Transverse colon (tissue), 4 donors: Measurements from ENCODE around the gene CRADD.

ENCODE experiments used
- EP300 ChIP-seq: sonication (generic); formaldehyde crosslinking; IDR thresholded peaks from one replicate; pipeline ENCODE4 v1.6.1; 2017; ENCODE audit warnings: antibody characterized with exemption, low read depth
- POLR2A ChIP-seq: fragments of 450-650 bp; IDR thresholded peaks from one replicate; pipeline ENCODE4 v1.6.1; 2016; ENCODE audit warnings: antibody characterized with exemption, mild to moderate bottlenecking, moderate library complexity
- POLR2AphosphoS5 ChIP-seq, 3 donors: sonication (generic); formaldehyde crosslinking; IDR thresholded peaks; one replicate each; pipeline ENCODE4 v1.6.1; 2016; ENCODE audit warnings: antibody characterized with exemption in 3 of 3
- TF ChIP-seq, protein P1 (sequence below), 5 experiments: fragments of 200-600 bp in 3 of 5; fragments of 450-650 bp in 2 of 5; sonication (generic) in 3 of 5; IDR thresholded peaks; 1 replicate in 2 of 5; 2 replicates in 3 of 5; pipeline ENCODE4 v1.5.1; 2016 to 2017; ENCODE audit warnings: antibody characterized with exemption in 5 of 5, inconsistent platforms in 3 of 5, mild to moderate bottlenecking in 2 of 5, moderate library complexity in 1 of 5

DNA sequence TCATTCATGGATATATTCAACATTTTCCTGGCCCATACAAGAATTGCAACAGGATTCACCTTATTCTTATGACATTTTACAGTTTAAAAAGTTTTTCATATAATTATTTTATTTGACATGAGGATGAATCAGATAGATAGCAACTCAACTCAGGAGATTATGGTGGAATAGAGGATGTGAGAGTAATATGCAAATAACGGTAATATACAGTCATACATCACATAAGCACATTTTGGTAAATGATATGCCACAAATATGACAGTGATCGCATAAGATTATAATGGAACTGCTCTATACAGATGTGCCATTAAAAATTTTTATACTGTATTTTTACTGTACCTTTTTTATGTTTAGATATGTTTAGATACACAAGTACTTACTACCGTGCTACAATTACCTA, 24.1 kb upstream of the CRADD start:
- TF ChIP-seq, protein P1, sequence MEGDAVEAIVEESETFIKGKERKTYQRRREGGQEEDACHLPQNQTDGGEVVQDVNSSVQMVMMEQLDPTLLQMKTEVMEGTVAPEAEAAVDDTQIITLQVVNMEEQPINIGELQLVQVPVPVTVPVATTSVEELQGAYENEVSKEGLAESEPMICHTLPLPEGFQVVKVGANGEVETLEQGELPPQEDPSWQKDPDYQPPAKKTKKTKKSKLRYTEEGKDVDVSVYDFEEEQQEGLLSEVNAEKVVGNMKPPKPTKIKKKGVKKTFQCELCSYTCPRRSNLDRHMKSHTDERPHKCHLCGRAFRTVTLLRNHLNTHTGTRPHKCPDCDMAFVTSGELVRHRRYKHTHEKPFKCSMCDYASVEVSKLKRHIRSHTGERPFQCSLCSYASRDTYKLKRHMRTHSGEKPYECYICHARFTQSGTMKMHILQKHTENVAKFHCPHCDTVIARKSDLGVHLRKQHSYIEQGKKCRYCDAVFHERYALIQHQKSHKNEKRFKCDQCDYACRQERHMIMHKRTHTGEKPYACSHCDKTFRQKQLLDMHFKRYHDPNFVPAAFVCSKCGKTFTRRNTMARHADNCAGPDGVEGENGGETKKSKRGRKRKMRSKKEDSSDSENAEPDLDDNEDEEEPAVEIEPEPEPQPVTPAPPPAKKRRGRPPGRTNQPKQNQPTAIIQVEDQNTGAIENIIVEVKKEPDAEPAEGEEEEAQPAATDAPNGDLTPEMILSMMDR (IDR thresholded peaks at IDR 0.05) = no peak
- TF ChIP-seq POLR2A (no peak), POLR2AphosphoS5 (IDR thresholded peaks at IDR 0.05) (no peak), EP300 (no peak)
